ENCODE measurements around the gene KRT39. TPM values are rescaled to one million over a fixed set of nuclear protein-coding genes. Genes with fewer than 3 reads are reported as not detected.

The KRT39 gene
- total and polyA plus RNA-seq, 2 experiments from 2014 or later, result not detected

- no peak for TF ChIP-seq REST (IDR thresholded peaks at IDR 0.05; ENCODE audit: unreplicated experiment)
- TF ChIP-seq CTCF (conservative IDR thresholded peaks at IDR 0.05; ENCODE audit: low read depth in 2 of 2), result no peak
- no peak for TF ChIP-seq JUNB (IDR thresholded peaks at IDR 0.05; ENCODE audit: unreplicated experiment)
- TF ChIP-seq EZH2phosphoT487 (IDR thresholded peaks at IDR 0.05; ENCODE audit: unreplicated experiment), result no peak
- TF ChIP-seq STAT1 (IDR thresholded peaks at IDR 0.05; ENCODE audit: unreplicated experiment), result no peak
Measured at GRCh38 chr17:40932608-40933007, 34.1 kb downstream of the KRT39 start (continued).

GRCh38 chr17:40931311-40931710 lies 35.4 kb downstream of the KRT39 start:
- Mint-ChIP-seq H3K27ac (no peak overlapping the region), H3K36me3 (ENCODE audit: low read depth) (no peaks in the 10 kb centered on the region)
- no peak for TF ChIP-seq REST (IDR thresholded peaks at IDR 0.05; ENCODE audit: unreplicated experiment)
- TF ChIP-seq EZH2phosphoT487 (IDR thresholded peaks at IDR 0.05; ENCODE audit: unreplicated experiment), result no peak
- TF ChIP-seq CREB1 (CRISPR knock-in tag; IDR thresholded peaks at IDR 0.05; ENCODE audit: low read depth), result no peak
- no peak for TF ChIP-seq ETS1 (IDR thresholded peaks at IDR 0.05)
- TF ChIP-seq ZNF114 (CRISPR knock-in tag; IDR thresholded peaks at IDR 0.05), result no peak
- no peak for TF ChIP-seq CTCF (conservative IDR thresholded peaks at IDR 0.05; ENCODE audit: low read depth in 2 of 2)
- TF ChIP-seq EZH2 (IDR thresholded peaks at IDR 0.05; ENCODE audit: low read depth, unreplicated experiment), result no peak
- TF ChIP-seq JUNB (IDR thresholded peaks at IDR 0.05; ENCODE audit: unreplicated experiment), result no peak
- TF ChIP-seq ZNF331 (CRISPR knock-in tag; IDR thresholded peaks at IDR 0.05; ENCODE audit: low read depth), result no peak
- no peak for TF ChIP-seq STAT1 (IDR thresholded peaks at IDR 0.05; ENCODE audit: unreplicated experiment)
- TF ChIP-seq POLR2AphosphoS5 (IDR thresholded peaks at IDR 0.05; ENCODE audit: low read depth), result no peak

More at GRCh38 chr17:40931311-40931710, 35.4 kb downstream of the KRT39 start:
- peaks cover 7% of the 10 kb centered on the region for H3K4me1 Mint-ChIP-seq
- H3K27ac ChIP-seq (ENCODE audit: low read depth), result no peak overlapping the region
- H3K9me3 Mint-ChIP-seq, result no peaks in the 10 kb centered on the region
- H3K4me3 ChIP-seq, result no peak overlapping the region
- ATAC-seq, result no peak
- no peak for DNase-seq (ENCODE audit: low spot score)
- no peak overlapping the region for H3K4me3 Mint-ChIP-seq
- H3F3A ChIP-seq (replicated peaks; ENCODE audit: low read depth), result no peaks in the 10 kb centered on the region
- no peaks in the 10 kb centered on the region; the same call in 1 of the 2 replicates for H3K9me2 ChIP-seq (ENCODE audit: insufficient read depth)
- H3K4me2 ChIP-seq, result no peak overlapping the region
- no peaks in the 10 kb centered on the region for H3K27me3 Mint-ChIP-seq (ENCODE audit: insufficient read depth, low read depth, poor library complexity)
- H3K36me3 ChIP-seq (ENCODE audit: insufficient read depth), result no peaks in the 10 kb centered on the region
- peaks cover 4% of the 10 kb centered on the region; the same call in 1 of the 2 replicates for H3K4me1 ChIP-seq (ENCODE audit: insufficient read depth)
- H2AFZ ChIP-seq, result no peak overlapping the region
- H4K20me1 ChIP-seq (replicated peaks; ENCODE audit: insufficient read depth), result no peaks in the 10 kb centered on the region
- no peaks in the 10 kb centered on the region for H3K27me3 ChIP-seq (ENCODE audit: insufficient read depth)
- no peaks in the 10 kb centered on the region for H3K79me2 ChIP-seq (replicated peaks; ENCODE audit: insufficient read depth)

Measured in GM23338 (cell line).